ENCODE measurements around the gene VWA8.

Gene VWA8

DNA sequence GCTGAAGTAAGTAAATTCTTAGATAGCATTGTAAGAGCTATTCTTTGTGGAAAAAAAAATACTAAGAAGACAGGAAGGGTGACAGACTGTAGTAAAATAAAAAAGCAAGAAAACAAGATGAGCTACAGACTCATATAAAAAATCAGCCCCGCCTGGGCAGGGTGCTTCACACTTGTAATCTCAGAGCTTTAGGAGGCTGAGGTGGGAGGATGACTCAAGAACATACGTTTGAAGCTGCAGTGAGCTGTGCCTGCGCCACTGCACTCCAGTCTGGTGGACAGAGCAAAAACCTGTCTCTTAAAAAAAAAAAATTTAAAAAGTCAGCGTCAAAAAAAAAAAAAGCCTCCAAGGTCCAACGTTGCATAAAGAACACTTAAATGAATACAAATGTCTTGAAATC, 102.1 kb downstream of the VWA8 start:
- TF ChIP-seq, protein P1, sequence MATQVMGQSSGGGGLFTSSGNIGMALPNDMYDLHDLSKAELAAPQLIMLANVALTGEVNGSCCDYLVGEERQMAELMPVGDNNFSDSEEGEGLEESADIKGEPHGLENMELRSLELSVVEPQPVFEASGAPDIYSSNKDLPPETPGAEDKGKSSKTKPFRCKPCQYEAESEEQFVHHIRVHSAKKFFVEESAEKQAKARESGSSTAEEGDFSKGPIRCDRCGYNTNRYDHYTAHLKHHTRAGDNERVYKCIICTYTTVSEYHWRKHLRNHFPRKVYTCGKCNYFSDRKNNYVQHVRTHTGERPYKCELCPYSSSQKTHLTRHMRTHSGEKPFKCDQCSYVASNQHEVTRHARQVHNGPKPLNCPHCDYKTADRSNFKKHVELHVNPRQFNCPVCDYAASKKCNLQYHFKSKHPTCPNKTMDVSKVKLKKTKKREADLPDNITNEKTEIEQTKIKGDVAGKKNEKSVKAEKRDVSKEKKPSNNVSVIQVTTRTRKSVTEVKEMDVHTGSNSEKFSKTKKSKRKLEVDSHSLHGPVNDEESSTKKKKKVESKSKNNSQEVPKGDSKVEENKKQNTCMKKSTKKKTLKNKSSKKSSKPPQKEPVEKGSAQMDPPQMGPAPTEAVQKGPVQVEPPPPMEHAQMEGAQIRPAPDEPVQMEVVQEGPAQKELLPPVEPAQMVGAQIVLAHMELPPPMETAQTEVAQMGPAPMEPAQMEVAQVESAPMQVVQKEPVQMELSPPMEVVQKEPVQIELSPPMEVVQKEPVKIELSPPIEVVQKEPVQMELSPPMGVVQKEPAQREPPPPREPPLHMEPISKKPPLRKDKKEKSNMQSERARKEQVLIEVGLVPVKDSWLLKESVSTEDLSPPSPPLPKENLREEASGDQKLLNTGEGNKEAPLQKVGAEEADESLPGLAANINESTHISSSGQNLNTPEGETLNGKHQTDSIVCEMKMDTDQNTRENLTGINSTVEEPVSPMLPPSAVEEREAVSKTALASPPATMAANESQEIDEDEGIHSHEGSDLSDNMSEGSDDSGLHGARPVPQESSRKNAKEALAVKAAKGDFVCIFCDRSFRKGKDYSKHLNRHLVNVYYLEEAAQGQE (IDR thresholded peaks at IDR 0.05; ENCODE audit: insufficient read depth in 1 of 2, low read depth in 2 of 2, low read length in 2 of 2): no peak
- TF ChIP-seq TAF1 (IDR thresholded peaks at IDR 0.05; ENCODE audit: borderline replicate concordance, insufficient read depth, low read length): no peak
- no peak for TF ChIP-seq POLR2AphosphoS5 (IDR thresholded peaks at IDR 0.05; ENCODE audit: low read depth, low read length)
- TF ChIP-seq SIN3A (IDR thresholded peaks at IDR 0.05; ENCODE audit: borderline replicate concordance, insufficient read depth, low read length): no peak
- no peak for TF ChIP-seq FOXP2 (optimal IDR thresholded peaks at IDR 0.05; ENCODE audit: borderline replicate concordance, extremely low read depth, extremely low read length, insufficient read depth)

DNA sequence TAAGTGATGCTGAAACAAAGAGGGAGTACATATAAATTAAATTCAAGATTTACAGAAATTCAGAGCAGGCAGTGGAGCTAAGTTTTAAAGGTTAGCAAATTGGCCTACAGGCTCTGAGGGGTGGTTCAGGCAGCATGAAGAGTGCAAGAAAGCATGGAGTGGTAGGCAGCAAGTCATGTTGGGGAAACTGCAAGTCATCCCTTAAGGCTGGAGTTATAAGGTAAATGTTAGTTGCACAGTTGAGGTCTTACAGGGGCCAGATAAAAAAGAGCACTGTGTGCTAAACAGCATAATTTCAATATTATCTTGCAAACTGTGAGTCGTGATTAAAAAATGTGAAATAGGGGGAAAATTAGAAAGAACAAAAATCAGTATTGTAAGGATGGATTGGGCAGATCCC, 106.2 kb downstream of the VWA8 start:
- TF ChIP-seq TAF1 (IDR thresholded peaks at IDR 0.05; ENCODE audit: borderline replicate concordance, insufficient read depth, low read length) (no peak), FOXP2 (optimal IDR thresholded peaks at IDR 0.05; ENCODE audit: borderline replicate concordance, extremely low read depth, extremely low read length, insufficient read depth) (no peak), SIN3A (IDR thresholded peaks at IDR 0.05; ENCODE audit: borderline replicate concordance, insufficient read depth, low read length) (no peak), POLR2AphosphoS5 (IDR thresholded peaks at IDR 0.05; ENCODE audit: low read depth, low read length) (no peak)
- TF ChIP-seq, protein P1 (IDR thresholded peaks at IDR 0.05; ENCODE audit: insufficient read depth in 1 of 2, low read depth in 2 of 2, low read length in 2 of 2): no peak

DNA sequence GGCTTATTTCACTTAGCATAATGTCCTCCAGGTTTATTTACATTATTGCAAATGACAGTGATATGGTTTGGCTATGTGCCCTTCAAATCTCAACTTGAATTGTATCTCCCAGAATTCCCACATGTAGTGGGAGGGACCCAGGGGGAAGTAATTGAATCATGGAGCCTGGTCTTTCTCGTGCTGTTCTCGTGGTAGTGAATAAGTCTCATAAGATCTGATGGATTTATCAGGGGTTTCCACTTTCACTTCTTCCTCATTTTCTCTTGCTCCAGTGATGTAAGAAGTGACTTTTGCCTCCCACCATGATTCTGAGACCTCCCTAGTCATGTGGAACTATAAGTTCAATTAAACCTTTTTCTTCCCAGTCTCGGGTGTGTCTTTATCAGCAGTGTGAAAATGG, 109.6 kb downstream of the VWA8 start:
- no peak for TF ChIP-seq POLR2AphosphoS5 (IDR thresholded peaks at IDR 0.05; ENCODE audit: low read depth, low read length)
- no peak for TF ChIP-seq SIN3A (IDR thresholded peaks at IDR 0.05; ENCODE audit: borderline replicate concordance, insufficient read depth, low read length)
- no peak for TF ChIP-seq FOXP2 (optimal IDR thresholded peaks at IDR 0.05; ENCODE audit: borderline replicate concordance, extremely low read depth, extremely low read length, insufficient read depth)
- TF ChIP-seq, protein P1 (IDR thresholded peaks at IDR 0.05; ENCODE audit: insufficient read depth in 1 of 2, low read depth in 2 of 2, low read length in 2 of 2): no peak
- no peak for TF ChIP-seq TAF1 (IDR thresholded peaks at IDR 0.05; ENCODE audit: borderline replicate concordance, insufficient read depth, low read length)

DNA sequence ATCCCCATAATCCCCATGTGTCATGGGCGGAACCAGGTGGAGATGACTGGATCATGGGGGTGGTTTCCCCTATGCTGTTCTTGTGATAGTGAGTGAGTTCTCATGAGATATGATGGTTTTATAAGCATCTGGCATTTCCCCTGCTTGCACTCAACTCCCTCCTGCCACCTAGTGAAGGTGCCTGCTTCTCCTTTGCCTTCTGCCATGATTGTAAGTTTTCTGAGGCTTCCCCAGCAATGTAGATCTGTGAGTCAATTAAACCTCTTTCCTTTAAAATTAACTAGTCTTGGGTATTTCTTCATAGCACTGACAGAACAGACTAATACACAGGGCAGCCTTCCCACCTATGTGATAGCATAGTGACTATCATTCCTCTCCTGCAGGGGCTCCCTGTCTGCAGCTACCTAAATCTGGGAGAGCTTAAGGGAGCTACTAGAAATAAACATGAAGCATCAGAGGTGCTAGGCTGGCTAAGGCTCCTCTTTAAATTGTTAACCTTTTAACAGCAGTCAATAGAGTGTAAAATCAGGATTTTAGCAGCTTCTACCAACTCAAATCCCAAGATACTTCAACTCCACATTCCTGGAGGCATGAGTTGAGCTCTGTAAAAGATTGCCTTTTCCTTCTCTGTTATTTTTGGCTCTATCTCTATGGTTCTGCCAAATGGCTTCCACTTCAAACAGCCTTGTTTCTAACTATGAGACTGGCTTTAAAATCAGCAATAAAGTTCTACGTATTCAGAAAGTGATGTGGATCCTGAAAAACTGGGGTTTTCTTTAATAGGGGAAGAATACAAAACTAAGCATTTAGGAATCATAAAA, 112.3 kb downstream of the VWA8 start:
- TF ChIP-seq, protein P1 (IDR thresholded peaks at IDR 0.05; ENCODE audit: insufficient read depth in 1 of 2, low read depth in 2 of 2, low read length in 2 of 2): no peak
- TF ChIP-seq SIN3A (IDR thresholded peaks at IDR 0.05; ENCODE audit: borderline replicate concordance, insufficient read depth, low read length) (no peak), POLR2AphosphoS5 (IDR thresholded peaks at IDR 0.05; ENCODE audit: low read depth, low read length) (no peak), FOXP2 (optimal IDR thresholded peaks at IDR 0.05; ENCODE audit: borderline replicate concordance, extremely low read depth, extremely low read length, insufficient read depth) (no peak), TAF1 (IDR thresholded peaks at IDR 0.05; ENCODE audit: borderline replicate concordance, insufficient read depth, low read length) (no peak)
